Measurements from ENCODE around the gene SIGLECL1. TPM values are rescaled to one million over a fixed set of nuclear protein-coding genes. Genes with fewer than 3 reads are reported as not detected.

SIGLECL1 gene
- total and polyA plus RNA-seq, 5 donors from 2014 or later = not detected

DNA sequence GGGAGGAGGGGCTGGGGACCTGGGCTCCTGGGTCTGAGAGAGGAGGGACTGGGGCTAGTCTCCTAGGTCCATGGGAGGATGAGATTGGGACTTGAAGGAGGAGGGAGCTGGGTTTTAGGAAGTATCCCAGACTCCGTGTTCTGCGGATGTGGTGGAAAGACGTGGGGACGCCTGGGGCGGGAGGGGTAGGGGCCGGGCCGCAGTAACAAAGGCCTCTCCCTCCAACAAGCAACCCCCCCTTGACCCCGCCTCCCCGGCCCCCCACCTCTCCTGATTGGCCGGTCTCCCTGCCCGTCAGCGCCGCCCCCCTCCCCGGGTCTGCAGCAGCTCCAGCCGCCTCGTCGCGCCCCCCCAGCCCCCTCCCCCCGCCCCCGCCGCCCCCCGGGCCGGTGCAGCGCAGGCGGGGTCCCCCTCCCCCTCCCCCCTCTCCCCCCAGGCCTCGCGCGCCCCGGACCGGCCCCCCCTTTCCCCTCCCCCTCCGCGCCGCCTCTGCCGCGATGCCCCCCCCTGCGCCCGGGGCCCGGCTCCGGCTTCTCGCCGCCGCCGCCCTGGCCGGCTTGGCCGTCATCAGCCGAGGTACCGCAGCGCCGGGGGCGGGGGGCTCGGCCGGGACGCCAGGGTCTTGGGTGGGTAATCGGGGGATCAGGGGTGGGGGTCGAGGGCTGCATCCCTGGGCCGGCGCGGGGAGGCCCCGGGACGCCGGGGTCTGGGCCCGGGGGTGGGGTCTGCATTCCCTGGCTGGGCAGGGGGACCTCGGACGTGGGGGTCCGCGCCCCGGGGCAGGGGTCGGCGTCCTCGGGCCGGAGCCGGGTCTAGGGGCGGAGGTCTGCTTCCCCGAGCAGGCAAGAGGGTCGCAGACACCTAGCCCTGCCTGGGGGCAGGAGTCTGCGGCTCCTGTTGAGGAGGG lies 60.7 kb downstream of the SIGLECL1 start, which contains the start of gene IGLON5:
TSS of gene IGLON5 (plus strand) at position 294 of the 907 bp plus-strand sequence. CDS start at position 498, 204 bp downstream.
- H3K36me3 Mint-ChIP-seq = no peaks in the 10 kb centered on the region
- no peak for ATAC-seq (ENCODE audit: low read depth in 2 of 2)
- no peak within 1 kb of the TSS for H3K4me3 ChIP-seq (ENCODE audit: low read depth, low read length)
- peaks cover 0 to 7% (median 0%) of the 10 kb centered on the region in 4 donors for H3K4me1 Mint-ChIP-seq
- no peak for DNase-seq
- H3K27me3 Mint-ChIP-seq = peaks cover 52% of the 10 kb centered on the region
- no peak within 1 kb of the TSS for H3K27ac Mint-ChIP-seq
- H3K36me3 ChIP-seq (ENCODE audit: control insufficient read depth, insufficient read depth, low read length) = no peaks in the 10 kb centered on the region
- no peaks in the 10 kb centered on the region for H3K4me1 ChIP-seq (ENCODE audit: control insufficient read depth, insufficient read depth, low read length, poor library complexity, severe bottlenecking)
- H3K9me3 Mint-ChIP-seq = peaks cover 0 to 21% (median 6%) of the 10 kb centered on the region in 7 donors
- peaks cover 4% of the 10 kb centered on the region for H3K27me3 ChIP-seq (ENCODE audit: control insufficient read depth, insufficient read depth, low read length)
- H3K27ac ChIP-seq (ENCODE audit: insufficient read depth, low read length, poor library complexity, severe bottlenecking) = no peak within 1 kb of the TSS
- H3K9me3 ChIP-seq (ENCODE audit: control insufficient read depth in 2 of 2, low read length in 2 of 2) = peaks cover 9 to 10% of the 10 kb centered on the region in 2 experiments
- no peak within 1 kb of the TSS for H3K4me3 Mint-ChIP-seq

GRCh38 chr19:51316688-51317087 lies 65.8 kb downstream of the SIGLECL1 start:
- DNase-seq = no peak
- H3K4me1 Mint-ChIP-seq = peaks cover 0 to 7% (median under 1%) of the 10 kb centered on the region in 4 donors
- no peaks in the 10 kb centered on the region for H3K27me3 ChIP-seq (ENCODE audit: control insufficient read depth, insufficient read depth, low read length)
- no peaks in the 10 kb centered on the region for H3K4me1 ChIP-seq (ENCODE audit: control insufficient read depth, insufficient read depth, low read length, poor library complexity, severe bottlenecking)
- H3K36me3 Mint-ChIP-seq = no peaks in the 10 kb centered on the region
- peaks cover 36% of the 10 kb centered on the region for H3K27me3 Mint-ChIP-seq
- H3K9me3 ChIP-seq (ENCODE audit: control insufficient read depth in 2 of 2, low read length in 2 of 2) = no peaks in the 10 kb centered on the region
- no peak overlapping the region for H3K4me3 Mint-ChIP-seq
- H3K9me3 Mint-ChIP-seq = peaks cover 0 to 8% (median 2%) of the 10 kb centered on the region in 7 donors
- no peak overlapping the region for H3K27ac ChIP-seq (ENCODE audit: insufficient read depth, low read length, poor library complexity, severe bottlenecking)
- H3K27ac Mint-ChIP-seq = no peak overlapping the region
- H3K36me3 ChIP-seq (ENCODE audit: control insufficient read depth, insufficient read depth, low read length) = no peaks in the 10 kb centered on the region
- no peak for ATAC-seq (ENCODE audit: low read depth in 2 of 2)
- H3K4me3 ChIP-seq (ENCODE audit: low read depth, low read length) = no peak overlapping the region

DNA sequence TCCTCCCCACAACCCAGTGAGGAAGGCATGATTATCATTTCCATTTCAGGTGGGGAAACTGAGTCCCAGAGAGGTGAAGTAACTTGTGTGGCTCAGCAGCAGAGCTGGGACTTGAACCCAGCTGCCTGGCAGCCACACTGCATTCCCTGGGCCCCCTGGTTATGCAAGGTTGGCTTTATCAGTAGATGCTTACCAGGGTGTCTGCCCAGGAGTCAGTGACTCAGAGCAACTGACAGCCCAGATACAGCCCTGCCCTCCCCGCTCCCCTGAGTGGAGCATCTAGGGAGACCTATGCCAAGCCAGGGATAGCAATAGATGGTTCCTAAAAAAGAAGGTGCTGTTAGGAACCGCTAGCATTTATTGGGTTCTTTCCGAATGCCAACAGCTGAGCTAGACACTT lies 66.5 kb downstream of the SIGLECL1 start:
- Mint-ChIP-seq H3K4me3 (no peak overlapping the region), H3K27me3 (peaks cover 33% of the 10 kb centered on the region), H3K4me1 (peaks cover 0 to 5% (median under 1%) of the 10 kb centered on the region in 4 donors), H3K36me3 (no peaks in the 10 kb centered on the region), H3K9me3 (peaks cover 0 to 8% (median 2%) of the 10 kb centered on the region in 7 donors), H3K27ac (peak overlapping the region in 1 of 3 donors; percentile 53)
- Histone ChIP-seq H3K36me3 (ENCODE audit: control insufficient read depth, insufficient read depth, low read length) (no peaks in the 10 kb centered on the region), H3K27me3 (ENCODE audit: control insufficient read depth, insufficient read depth, low read length) (no peaks in the 10 kb centered on the region), H3K27ac (ENCODE audit: insufficient read depth, low read length, poor library complexity, severe bottlenecking) (no peak overlapping the region), H3K4me1 (ENCODE audit: control insufficient read depth, insufficient read depth, low read length, poor library complexity, severe bottlenecking) (no peaks in the 10 kb centered on the region), H3K9me3 (ENCODE audit: control insufficient read depth in 2 of 2, low read length in 2 of 2) (no peaks in the 10 kb centered on the region), H3K4me3 (ENCODE audit: low read depth, low read length) (no peak overlapping the region)
- ATAC-seq (ENCODE audit: low read depth in 2 of 2) = no peak
- DNase-seq = no peak

DNA sequence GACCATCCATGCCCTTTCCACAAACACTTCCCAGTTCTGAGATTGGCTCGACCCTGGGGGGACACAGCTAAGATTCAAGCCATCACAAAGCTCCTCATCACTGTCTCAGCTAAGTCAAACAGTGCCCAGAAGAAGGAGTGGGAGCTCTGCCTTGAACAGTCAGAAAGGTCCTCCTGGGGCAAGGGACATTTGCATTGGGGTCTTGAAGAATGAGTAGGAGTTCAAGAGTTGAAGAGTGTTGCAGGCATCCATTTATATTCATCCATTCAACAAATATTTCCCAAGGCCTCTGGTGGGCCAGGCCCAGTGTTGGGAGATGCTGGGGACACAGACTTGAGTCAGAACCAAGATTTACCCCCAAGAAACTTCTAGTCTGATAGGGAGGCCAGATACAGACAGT lies 67.1 kb downstream of the SIGLECL1 start:
- peaks cover 35% of the 10 kb centered on the region for H3K27me3 Mint-ChIP-seq

More for the DNA sequence above, 67.1 kb downstream of the SIGLECL1 start:
- no peak overlapping the region for H3K4me3 Mint-ChIP-seq
- H3K9me3 ChIP-seq (ENCODE audit: control insufficient read depth in 2 of 2, low read length in 2 of 2) = no peaks in the 10 kb centered on the region
- no peaks in the 10 kb centered on the region for H3K27me3 ChIP-seq (ENCODE audit: control insufficient read depth, insufficient read depth, low read length)
- H3K27ac ChIP-seq (ENCODE audit: insufficient read depth, low read length, poor library complexity, severe bottlenecking) = no peak overlapping the region
- no peak overlapping the region for H3K4me3 ChIP-seq (ENCODE audit: low read depth, low read length)
- no peak for DNase-seq
- H3K4me1 Mint-ChIP-seq = peaks cover 0 to 3% (median under 1%) of the 10 kb centered on the region in 4 donors
- ATAC-seq (ENCODE audit: low read depth in 2 of 2) = no peak
- H3K27ac Mint-ChIP-seq = peak overlapping the region in 1 of 3 donors; percentile 35
- no peaks in the 10 kb centered on the region for H3K4me1 ChIP-seq (ENCODE audit: control insufficient read depth, insufficient read depth, low read length, poor library complexity, severe bottlenecking)
- H3K36me3 ChIP-seq (ENCODE audit: control insufficient read depth, insufficient read depth, low read length) = no peaks in the 10 kb centered on the region
- H3K36me3 Mint-ChIP-seq = no peaks in the 10 kb centered on the region
- peaks cover 0 to 8% (median 2%) of the 10 kb centered on the region in 7 donors for H3K9me3 Mint-ChIP-seq

Other genes with a start within 250 kb of the SIGLECL1 start
- gene KLK8, start 249.5 kb upstream of the SIGLECL1 start, total RNA-seq = not detected
- gene KLK8, start 249.5 kb upstream of the SIGLECL1 start, polyA plus RNA-seq = not detected
- gene KLK10, start 231.4 kb upstream of the SIGLECL1 start, total RNA-seq = not detected
- not detected for gene KLK10, start 231.4 kb upstream of the SIGLECL1 start, polyA plus RNA-seq
- gene KLK11, start 224.5 kb upstream of the SIGLECL1 start, total RNA-seq = not detected
- gene KLK11, start 224.5 kb upstream of the SIGLECL1 start, polyA plus RNA-seq = not detected
- not detected for gene KLK12, start 216.1 kb upstream of the SIGLECL1 start, total RNA-seq
- gene KLK12, start 216.1 kb upstream of the SIGLECL1 start, polyA plus RNA-seq = not detected
- not detected for gene KLK13, start 186.0 kb upstream of the SIGLECL1 start, total RNA-seq
- not detected for gene KLK13, start 186.0 kb upstream of the SIGLECL1 start, polyA plus RNA-seq
- 0.35 TPM for gene KLK14, start 168.2 kb upstream of the SIGLECL1 start, total RNA-seq
- not detected for gene KLK14, start 168.2 kb upstream of the SIGLECL1 start, polyA plus RNA-seq
- 5.9 TPM for gene CTU1, start 142.7 kb upstream of the SIGLECL1 start, total RNA-seq
- 1 to 10 TPM; 3.4 to 8.0 (median 4.5) TPM for gene CTU1, start 142.7 kb upstream of the SIGLECL1 start, polyA plus RNA-seq
- gene SIGLEC9, start 126.2 kb upstream of the SIGLECL1 start, total RNA-seq = 1.1 TPM
- gene SIGLEC9, start 126.2 kb upstream of the SIGLECL1 start, polyA plus RNA-seq = under 1 TPM in 3 of 4 donors, not detected in 1; 0.33 to 0.52 (median 0.37) TPM
- not detected for gene SIGLEC7, start 108.8 kb upstream of the SIGLECL1 start, total RNA-seq
- not detected for gene SIGLEC7, start 108.8 kb upstream of the SIGLECL1 start, polyA plus RNA-seq
- 0.99 TPM for gene CD33, start 26.0 kb upstream of the SIGLECL1 start, total RNA-seq
- gene CD33, start 26.0 kb upstream of the SIGLECL1 start, polyA plus RNA-seq = 1 to 10 TPM in 1 of 4 donors, not detected in 3; 1.1 TPM
- not detected for gene IGLON5, start 60.6 kb downstream of the SIGLECL1 start, total RNA-seq
- gene IGLON5, start 60.6 kb downstream of the SIGLECL1 start, polyA plus RNA-seq = not detected
- gene VSIG10L, start 91.1 kb downstream of the SIGLECL1 start, total RNA-seq = 0.27 TPM
- under 1 TPM in 2 of 4 donors, not detected in 2; 0.15 to 0.37 TPM for gene VSIG10L, start 91.1 kb downstream of the SIGLECL1 start, polyA plus RNA-seq
- 41.7 TPM for gene ETFB, start 115.3 kb downstream of the SIGLECL1 start, total RNA-seq
- 100 to 1,000 TPM in 1 of 4 donors, 10 to 100 TPM in 3; 68.8 to 113 (median 79.5) TPM for gene ETFB, start 115.3 kb downstream of the SIGLECL1 start, polyA plus RNA-seq
- not detected for gene CLDND2, start 117.9 kb downstream of the SIGLECL1 start, total RNA-seq
- under 1 TPM in 1 of 4 donors, not detected in 3; 0.41 TPM for gene CLDND2, start 117.9 kb downstream of the SIGLECL1 start, polyA plus RNA-seq
- gene NKG7, start 121.6 kb downstream of the SIGLECL1 start, total RNA-seq = 1.8 TPM
- gene NKG7, start 121.6 kb downstream of the SIGLECL1 start, polyA plus RNA-seq = 10 to 100 TPM in 1 of 4 donors, 1 to 10 TPM in 3; 2.7 to 12.2 (median 4.5) TPM
- not detected for gene LIM2, start 136.9 kb downstream of the SIGLECL1 start, total RNA-seq
- gene LIM2, start 136.9 kb downstream of the SIGLECL1 start, polyA plus RNA-seq = not detected
- gene C19orf84, start 139.5 kb downstream of the SIGLECL1 start, total RNA-seq = not detected
- not detected for gene C19orf84, start 139.5 kb downstream of the SIGLECL1 start, polyA plus RNA-seq
- gene SIGLEC10, start 166.6 kb downstream of the SIGLECL1 start, total RNA-seq = 0.25 TPM
- under 1 TPM in 3 of 4 donors, not detected in 1; 0.15 to 0.37 (median 0.30) TPM for gene SIGLEC10, start 166.6 kb downstream of the SIGLECL1 start, polyA plus RNA-seq
- not detected for gene SIGLEC8, start 207.4 kb downstream of the SIGLECL1 start, total RNA-seq
- gene SIGLEC8, start 207.4 kb downstream of the SIGLECL1 start, polyA plus RNA-seq = not detected
- gene CEACAM18, start 227.5 kb downstream of the SIGLECL1 start, total RNA-seq = not detected
- not detected for gene CEACAM18, start 227.5 kb downstream of the SIGLECL1 start, polyA plus RNA-seq